KMS-11 (cell line): ENCODE data around the gene SRXN1.

ENCODE experiments used
- H2AFZ ChIP-seq: fragments of 200-600 bp; sonication (generic); 2 replicates; pipeline ENCODE4 v1.6.1; 2016; ENCODE audit warnings: antibody characterized with exemption, mixed run types, low read depth
- H3K27ac ChIP-seq: fragments of 200-600 bp; sonication (generic); 2 replicates; pipeline ENCODE4 v1.6.1; 2016; ENCODE audit warnings: mild to moderate bottlenecking, mixed run types
- H3K27me3 ChIP-seq: fragments of 200-600 bp; sonication (generic); 2 replicates; pipeline ENCODE4 v1.6.1; 2017; ENCODE audit warnings: mild to moderate bottlenecking, low read depth, mixed run types, moderate library complexity; ENCODE audit not compliant: insufficient read depth
- H3K36me3 ChIP-seq: fragments of 200-600 bp; sonication (generic); 2 replicates; pipeline ENCODE4 v1.6.1; 2017; ENCODE audit warnings: mild to moderate bottlenecking, mixed run types; ENCODE audit not compliant: insufficient read depth
- H3K4me1 ChIP-seq: fragments of 200-600 bp; sonication (generic); 2 replicates; pipeline ENCODE4 v1.6.1; 2016; ENCODE audit warnings: mild to moderate bottlenecking, low read depth, mixed run types; ENCODE audit not compliant: poor library complexity, severe bottlenecking
- H3K4me2 ChIP-seq: fragments of 200-600 bp; sonication (generic); 2 replicates; pipeline ENCODE4 v1.7.0; 2016; ENCODE audit warnings: mild to moderate bottlenecking, mixed run types
- H3K4me3 ChIP-seq: fragments of 200-600 bp; sonication (generic); IDR thresholded peaks from 2 replicates; pipeline ENCODE4 v1.6.1; 2017; ENCODE audit warnings: low read depth, low read length, mixed read lengths; ENCODE audit not compliant: insufficient read depth
- H3K79me2 ChIP-seq: fragments of 200-600 bp; sonication (generic); 2 replicates; pipeline ENCODE4 v1.6.1; 2016; ENCODE audit warnings: low read depth, mixed run types; ENCODE audit not compliant: insufficient read depth
- H3K9ac ChIP-seq: fragments of 200-600 bp; sonication (generic); 2 replicates; pipeline ENCODE4 v1.6.1; 2016; ENCODE audit warnings: mild to moderate bottlenecking, mixed run types
- H4K20me1 ChIP-seq: fragments of 200-600 bp; sonication (generic); 2 replicates; pipeline ENCODE4 v1.6.1; 2016; ENCODE audit warnings: mild to moderate bottlenecking, mixed run types; ENCODE audit not compliant: insufficient read depth
- TF ChIP-seq, protein P1 (sequence below): fragments of 200-600 bp; sonication (generic); conservative IDR thresholded peaks from 2 replicates; pipeline ENCODE4 v1.6.1; 2017; ENCODE audit warnings: low read depth, mild to moderate bottlenecking, antibody characterized with exemption, low read length, moderate library complexity, mixed read lengths

Gene SRXN1

DNA sequence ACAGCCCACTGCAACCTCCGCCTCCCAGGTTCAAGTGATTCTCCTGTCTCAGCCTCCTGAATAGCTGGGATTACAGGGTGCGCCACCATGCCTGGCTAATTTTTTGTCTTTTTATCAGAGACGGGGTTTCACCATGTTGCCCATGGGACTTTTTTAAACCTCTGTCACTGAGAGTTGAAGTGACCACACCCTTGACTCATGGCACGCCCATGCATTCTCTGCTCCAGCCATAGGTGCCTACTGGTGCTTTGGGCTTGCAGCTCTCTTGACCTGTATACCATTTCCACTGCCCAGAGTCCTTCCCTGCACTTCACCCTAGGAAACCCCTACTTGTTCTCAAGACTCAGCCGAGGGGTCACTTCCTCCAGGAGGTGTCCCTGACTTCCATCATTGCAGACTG is 25.0 kb upstream of the SRXN1 start:
- H4K20me1 ChIP-seq: no peaks in the 10 kb centered on the region
- H3K4me1 ChIP-seq: peaks cover 12% of the 10 kb centered on the region
- no peak overlapping the region for H3K9ac ChIP-seq
- H3K36me3 ChIP-seq: no peaks in the 10 kb centered on the region
- no peak overlapping the region for H3K4me2 ChIP-seq
- TF ChIP-seq, protein P1, sequence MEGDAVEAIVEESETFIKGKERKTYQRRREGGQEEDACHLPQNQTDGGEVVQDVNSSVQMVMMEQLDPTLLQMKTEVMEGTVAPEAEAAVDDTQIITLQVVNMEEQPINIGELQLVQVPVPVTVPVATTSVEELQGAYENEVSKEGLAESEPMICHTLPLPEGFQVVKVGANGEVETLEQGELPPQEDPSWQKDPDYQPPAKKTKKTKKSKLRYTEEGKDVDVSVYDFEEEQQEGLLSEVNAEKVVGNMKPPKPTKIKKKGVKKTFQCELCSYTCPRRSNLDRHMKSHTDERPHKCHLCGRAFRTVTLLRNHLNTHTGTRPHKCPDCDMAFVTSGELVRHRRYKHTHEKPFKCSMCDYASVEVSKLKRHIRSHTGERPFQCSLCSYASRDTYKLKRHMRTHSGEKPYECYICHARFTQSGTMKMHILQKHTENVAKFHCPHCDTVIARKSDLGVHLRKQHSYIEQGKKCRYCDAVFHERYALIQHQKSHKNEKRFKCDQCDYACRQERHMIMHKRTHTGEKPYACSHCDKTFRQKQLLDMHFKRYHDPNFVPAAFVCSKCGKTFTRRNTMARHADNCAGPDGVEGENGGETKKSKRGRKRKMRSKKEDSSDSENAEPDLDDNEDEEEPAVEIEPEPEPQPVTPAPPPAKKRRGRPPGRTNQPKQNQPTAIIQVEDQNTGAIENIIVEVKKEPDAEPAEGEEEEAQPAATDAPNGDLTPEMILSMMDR: no peak
- no peak overlapping the region for H3K27ac ChIP-seq
- H3K4me3 ChIP-seq: no peak overlapping the region
- H2AFZ ChIP-seq: no peak overlapping the region
- H3K27me3 ChIP-seq: peaks cover 45% of the 10 kb centered on the region
- no peaks in the 10 kb centered on the region for H3K79me2 ChIP-seq

- TF ChIP-seq, protein P1: no peak
- Histone ChIP-seq H3K36me3 (no peaks in the 10 kb centered on the region), H3K4me2 (no peak overlapping the region), H3K9ac (no peak overlapping the region), H2AFZ (no peak overlapping the region), H3K79me2 (no peaks in the 10 kb centered on the region), H3K27me3 (peaks cover 48% of the 10 kb centered on the region), H3K4me1 (peaks cover 12% of the 10 kb centered on the region), H3K27ac (no peak overlapping the region), H3K4me3 (no peak overlapping the region), H4K20me1 (no peaks in the 10 kb centered on the region)
These were observed 24.0 kb upstream of the SRXN1 start for GRCh38 chr20:676967-677366.

GRCh38 chr20:676315-676937 is 23.4 kb upstream of the SRXN1 start:
- Histone ChIP-seq H3K27me3 (peaks cover 50% of the 10 kb centered on the region), H4K20me1 (no peaks in the 10 kb centered on the region), H3K4me2 (no peak overlapping the region; the same call in 1 of the 2 replicates), H2AFZ (no peak overlapping the region), H3K79me2 (no peaks in the 10 kb centered on the region), H3K36me3 (no peaks in the 10 kb centered on the region), H3K9ac (no peak overlapping the region), H3K4me1 (peaks cover 12% of the 10 kb centered on the region), H3K4me3 (no peak overlapping the region), H3K27ac (no peak overlapping the region)
- TF ChIP-seq, protein P1: no peak

- Histone ChIP-seq H3K9ac (no peak within 1 kb of the TSS), H3K4me2 (peak within 1 kb of the TSS; percentile 71), H3K27ac (no peak within 1 kb of the TSS), H4K20me1 (no peaks in the 10 kb centered on the region), H3K4me1 (peaks cover 12% of the 10 kb centered on the region), H3K27me3 (peaks cover 50% of the 10 kb centered on the region), H3K4me3 (no peak within 1 kb of the TSS), H3K36me3 (no peaks in the 10 kb centered on the region), H2AFZ (no peak within 1 kb of the TSS), H3K79me2 (no peaks in the 10 kb centered on the region)
- TF ChIP-seq, protein P1: no peak
These were observed 22.7 kb upstream of the SRXN1 start, which contains the start of gene SCRT2 for GRCh38 chr20:675453-676314. SCRT2 (minus strand) TSS chr20:675802; CDS start chr20:675601, 201 bp downstream.
